GM12878 (cell line): ENCODE measurements around the gene CAPZB. TPM values are rescaled to one million over a fixed set of nuclear protein-coding genes. Genes with fewer than 3 reads are reported as not detected.

Source experiments
- ATAC-seq: fragments of 200-7000 bp; cut with Tn5 transposase; 3 replicates; pipeline ENCODE4 v1.9.1; 2020; ENCODE audit warnings: mild to moderate bottlenecking, moderate library complexity
- BruUV-seq: library from RNA; stranded (reverse); fragments of 400-500 nt; replicated peaks from 2 replicates; lab custom pipeline; 2021; lab: Mats Ljungman, UMichigan
- CTCF ChIA-PET: fragments of 300-600 bp; sonication (Branson Sonifier 250); formaldehyde crosslinking; extraction: SDS; loops from one replicate; lab custom pipeline; 2021; ENCODE audit warnings: inconsistent platforms; lab: Yijun Ruan, JAX
- POLR2A ChIA-PET: fragments of 350-600 bp; formaldehyde crosslinking; extraction: SDS; loops from one replicate; lab custom pipeline; 2021; ENCODE audit warnings: inconsistent platforms; lab: Charles Lee
- RAD21 ChIA-PET: fragments of 300-600 bp; sonication (Branson Sonifier 250); formaldehyde crosslinking; loops from one replicate; lab custom pipeline; 2023; ENCODE audit warnings: antibody characterized with exemption; ENCODE audit not compliant: unreplicated experiment; lab: Charles Lee
- SMC1A ChIA-PET: fragments of 300-600 bp; sonication (Branson Sonifier 250); formaldehyde crosslinking; loops from one replicate; lab custom pipeline; 2023; ENCODE audit not compliant: unreplicated experiment, uncharacterized antibody; lab: Charles Lee
- DNase-seq: peaks from one replicate; pipeline ENCODE4 v3.0.0-alpha.2; 2011; ENCODE audit warnings: low read depth, low spot score
- FAIRE-seq: peaks from 3 replicates; lab custom pipeline; 2011; peaks lifted over from hg19 to GRCh38; lab: Jason Lieb, UNC
- H2AFZ ChIP-seq: 2 replicates; pipeline ENCODE4 v1.6.0; 2011; ENCODE audit warnings: low read depth, low read length, control low read depth; ENCODE audit not compliant: control insufficient read depth
- H3K27ac ChIP-seq: 2 replicates; pipeline ENCODE4 v1.5.1; 2011; ENCODE audit warnings: control low read depth; ENCODE audit not compliant: control insufficient read depth, insufficient read depth
- H3K27me3 ChIP-seq, 2 experiments: replicated peaks in 1 of 2; 2 replicates each; pipeline versions ENCODE4 v1.6.0 to v1.6.1; 2011; ENCODE audit warnings: low read length in 1 of 2; ENCODE audit not compliant: control insufficient read depth in 2 of 2, insufficient read depth in 2 of 2
- H3K36me3 ChIP-seq, 2 experiments: 2 replicates each; pipeline ENCODE4 v1.5.1; 2011; ENCODE audit warnings: low read length in 1 of 2; ENCODE audit not compliant: control insufficient read depth in 2 of 2, insufficient read depth in 2 of 2
- H3K4me1 ChIP-seq: 2 replicates; pipeline ENCODE4 v1.6.1; 2011; ENCODE audit warnings: mild to moderate bottlenecking, low read length, moderate library complexity, mixed read lengths; ENCODE audit not compliant: control insufficient read depth, insufficient read depth
- H3K4me2 ChIP-seq: 2 replicates; pipeline ENCODE4 v1.6.0; 2011; ENCODE audit warnings: control low read depth; ENCODE audit not compliant: control insufficient read depth, insufficient read depth
- H3K4me3 ChIP-seq: fragments of 200-600 bp; sonication (generic); 2 replicates; pipeline ENCODE4 v1.5.1; 2016
- H3K79me2 ChIP-seq: 2 replicates; pipeline ENCODE4 v1.6.0; 2011; ENCODE audit warnings: low read length; ENCODE audit not compliant: control insufficient read depth, insufficient read depth
- H3K9ac ChIP-seq: 2 replicates; pipeline ENCODE4 v1.8.0; 2011; ENCODE audit warnings: low read length, control low read depth, mixed read lengths; ENCODE audit not compliant: control insufficient read depth, insufficient read depth
- H3K9me3 ChIP-seq: replicated peaks from 3 replicates; pipeline ENCODE4 v1.5.1; 2011; ENCODE audit warnings: mild to moderate bottlenecking, low read length; ENCODE audit not compliant: control insufficient read depth, insufficient read depth
- H4K20me1 ChIP-seq: 2 replicates; pipeline ENCODE4 v1.6.0; 2011; ENCODE audit not compliant: control insufficient read depth, insufficient read depth
- ATF3 ChIP-seq: IDR thresholded peaks from 2 replicates; pipeline ENCODE4 v1.6.1; 2011; ENCODE audit warnings: low read depth, mild to moderate bottlenecking, low read length, moderate library complexity, borderline replicate concordance; ENCODE audit errors: extremely low read depth
- CEBPB ChIP-seq, 2 experiments: fragments of 150-350 bp in 1 of 2; IDR thresholded peaks; 2 replicates each; pipeline ENCODE4 v1.6.1; 2012 to 2014; ENCODE audit warnings: low read depth in 2 of 2, low read length in 2 of 2, borderline replicate concordance in 1 of 2, inconsistent platforms in 1 of 2
- CHD4 ChIP-seq: fragments of 200-600 bp; sonication (generic); IDR thresholded peaks from 2 replicates; pipeline ENCODE4 v1.6.1; 2016; ENCODE audit warnings: mild to moderate bottlenecking
- SUZ12 ChIP-seq: fragments of 200-600 bp; sonication (generic); IDR thresholded peaks from one replicate; pipeline ENCODE4 v1.6.1; 2018; ENCODE audit warnings: antibody characterized with exemption, mild to moderate bottlenecking; ENCODE audit not compliant: unreplicated experiment
- ZNF217 ChIP-seq: fragments of 450-650 bp; IDR thresholded peaks from 2 replicates; pipeline ENCODE4 v1.6.1; 2017; ENCODE audit warnings: antibody characterized with exemption, mild to moderate bottlenecking
- WGBS: methylation state at CpG from one replicate; pipeline ENCODE4 v1.1.6; 2016; ENCODE audit warnings: low lambda C conversion rate; ENCODE audit not compliant: insufficient replicate concordance, insufficient coverage; ENCODE audit errors: missing lambda C conversion rate; 5-methylcytosine and 5-hydroxymethylcytosine counted together
- in situ Hi-C: fragments of 300-500 bp; cut with MboI; formaldehyde crosslinking; loops from 9 replicates; pipeline ENCODE4 v1.14.3; 2018; ENCODE audit warnings: mixed read lengths
- intact Hi-C: fragments of 100-400 bp; cut with micrococcal nuclease; formaldehyde crosslinking; loops from one replicate; pipeline ENCODE4 v1.14.2; 2022; ENCODE audit not compliant: unreplicated experiment
- polyA plus RNA-seq, 11 experiments: library from polyadenylated mRNA; depleted of rRNA in 4 of 11; unstranded in 6 of 11; stranded (reverse) in 5 of 11; fragments of >200 nt; fragmentation: Nextera tagmentation in 4 of 11; fragmentation: Illumina TruSeq in 1 of 11; extraction: Ambion mirVana in 4 of 11; extraction: Trizol in 1 of 11; gene quantifications; 1 replicate in 1 of 11; 2 replicates in 10 of 11; pipeline versions ENCODE4 v1.2.1 to v1.2.3, GENCODE V29; 2011 to 2016; ENCODE audit warnings: inconsistent platforms in 2 of 11, missing spikeins in 2 of 11, low read depth in 1 of 11
- total RNA-seq, 4 experiments: library from RNA; depleted of rRNA in 3 of 4; stranded (reverse); fragments of >200 nt in 3 of 4; fragmentation: Illumina TruSeq in 1 of 4; extraction: Trizol in 1 of 4; gene quantifications; 2 replicates each; pipeline versions ENCODE4 v1.2.1 to v1.2.3, GENCODE V29; 2013 to 2021
- TF ChIP-seq, protein P1 (sequence below): fragments of 450-650 bp; IDR thresholded peaks from 2 replicates; pipeline ENCODE4 v1.6.1; 2017; ENCODE audit warnings: borderline replicate concordance
- TF ChIP-seq, protein P2 (sequence below): fragments of 450-650 bp; IDR thresholded peaks from 2 replicates; pipeline ENCODE4 v1.6.1; 2017; ENCODE audit warnings: mild to moderate bottlenecking, moderate library complexity

The CAPZB gene
- total and polyA plus RNA-seq, 10 of the 15 experiments (the other 5 are each of a cell fraction or from before 2014, with no cell fraction given) = 104 to 454 (median 213) TPM

GRCh38 chr1:19340387-19340937, 144.9 kb downstream of the CAPZB start:
- Histone ChIP-seq H4K20me1 (no peaks in the 10 kb centered on the region), H3K9me3 (no peaks in the 10 kb centered on the region), H3K9ac (no peak overlapping the region), H3K79me2 (no peaks in the 10 kb centered on the region), H3K4me1 (0 out of 2 replicates have a peak, but pooled peaks cover 3% of the 10 kb centered on the region), H3K4me3 (no peak overlapping the region), H3K27me3 (no peaks in the 10 kb centered on the region), H3K36me3 (peaks cover 20 to 23% of the 10 kb centered on the region in 2 experiments; a peak in 3 of 4 replicates), H2AFZ (no peak overlapping the region), H3K27ac (no peak overlapping the region)
- ATAC-seq (no peak), FAIRE-seq (no peak), DNase-seq (no peak)
- ChIA-PET POLR2A (no interaction called here), RAD21 (no interaction called here), SMC1A (no interaction called here), CTCF (interaction anchor here (0.9 to 1.2 kb wide), 4 partner anchors 12 to 311 kb away, joined by 3 to 4 read pairs (median 3); no protein-coding TSS in a partner anchor)
- 97% methylated on average over 14 of the region's 14 CpGs for WGBS
- intact Hi-C loops = no loop called here
- in situ Hi-C loops = loop anchor here (5.0 kb wide), 1 partner anchor 242 kb away; no protein-coding TSS in a partner anchor
- no TSS peak for BruUV-seq
- no peak for TF ChIP-seq ATF3
- TF ChIP-seq CHD4 = no peak
- TF ChIP-seq CEBPB (IDR thresholded peaks at IDR 0.05; ENCODE audit: borderline replicate concordance in 1 of 2, low read depth in 2 of 2, low read length in 2 of 2) = no peak
- TF ChIP-seq ZNF217 = no peak
- TF ChIP-seq, protein P1, sequence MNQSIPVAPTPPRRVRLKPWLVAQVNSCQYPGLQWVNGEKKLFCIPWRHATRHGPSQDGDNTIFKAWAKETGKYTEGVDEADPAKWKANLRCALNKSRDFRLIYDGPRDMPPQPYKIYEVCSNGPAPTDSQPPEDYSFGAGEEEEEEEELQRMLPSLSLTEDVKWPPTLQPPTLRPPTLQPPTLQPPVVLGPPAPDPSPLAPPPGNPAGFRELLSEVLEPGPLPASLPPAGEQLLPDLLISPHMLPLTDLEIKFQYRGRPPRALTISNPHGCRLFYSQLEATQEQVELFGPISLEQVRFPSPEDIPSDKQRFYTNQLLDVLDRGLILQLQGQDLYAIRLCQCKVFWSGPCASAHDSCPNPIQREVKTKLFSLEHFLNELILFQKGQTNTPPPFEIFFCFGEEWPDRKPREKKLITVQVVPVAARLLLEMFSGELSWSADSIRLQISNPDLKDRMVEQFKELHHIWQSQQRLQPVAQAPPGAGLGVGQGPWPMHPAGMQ = no peak
- no peak for TF ChIP-seq SUZ12
- TF ChIP-seq, protein P2, sequence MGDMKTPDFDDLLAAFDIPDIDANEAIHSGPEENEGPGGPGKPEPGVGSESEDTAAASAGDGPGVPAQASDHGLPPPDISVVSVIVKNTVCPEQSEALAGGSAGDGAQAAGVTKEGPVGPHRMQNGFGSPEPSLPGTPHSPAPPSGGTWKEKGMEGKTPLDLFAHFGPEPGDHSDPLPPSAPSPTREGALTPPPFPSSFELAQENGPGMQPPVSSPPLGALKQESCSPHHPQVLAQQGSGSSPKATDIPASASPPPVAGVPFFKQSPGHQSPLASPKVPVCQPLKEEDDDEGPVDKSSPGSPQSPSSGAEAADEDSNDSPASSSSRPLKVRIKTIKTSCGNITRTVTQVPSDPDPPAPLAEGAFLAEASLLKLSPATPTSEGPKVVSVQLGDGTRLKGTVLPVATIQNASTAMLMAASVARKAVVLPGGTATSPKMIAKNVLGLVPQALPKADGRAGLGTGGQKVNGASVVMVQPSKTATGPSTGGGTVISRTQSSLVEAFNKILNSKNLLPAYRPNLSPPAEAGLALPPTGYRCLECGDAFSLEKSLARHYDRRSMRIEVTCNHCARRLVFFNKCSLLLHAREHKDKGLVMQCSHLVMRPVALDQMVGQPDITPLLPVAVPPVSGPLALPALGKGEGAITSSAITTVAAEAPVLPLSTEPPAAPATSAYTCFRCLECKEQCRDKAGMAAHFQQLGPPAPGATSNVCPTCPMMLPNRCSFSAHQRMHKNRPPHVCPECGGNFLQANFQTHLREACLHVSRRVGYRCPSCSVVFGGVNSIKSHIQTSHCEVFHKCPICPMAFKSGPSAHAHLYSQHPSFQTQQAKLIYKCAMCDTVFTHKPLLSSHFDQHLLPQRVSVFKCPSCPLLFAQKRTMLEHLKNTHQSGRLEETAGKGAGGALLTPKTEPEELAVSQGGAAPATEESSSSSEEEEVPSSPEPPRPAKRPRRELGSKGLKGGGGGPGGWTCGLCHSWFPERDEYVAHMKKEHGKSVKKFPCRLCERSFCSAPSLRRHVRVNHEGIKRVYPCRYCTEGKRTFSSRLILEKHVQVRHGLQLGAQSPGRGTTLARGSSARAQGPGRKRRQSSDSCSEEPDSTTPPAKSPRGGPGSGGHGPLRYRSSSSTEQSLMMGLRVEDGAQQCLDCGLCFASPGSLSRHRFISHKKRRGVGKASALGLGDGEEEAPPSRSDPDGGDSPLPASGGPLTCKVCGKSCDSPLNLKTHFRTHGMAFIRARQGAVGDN = no peak
- TF ChIP-seq, all 136 proteins: peak for 0
- H3K4me2 ChIP-seq = no peak overlapping the region
